ENCODE results near the gene GSTT2B. TPM values are rescaled to one million over a fixed set of nuclear protein-coding genes. Genes with fewer than 3 reads are reported as not detected.
"Not testable (repeated sequence)": the region's sequence is repeated elsewhere in the genome, so short reads cannot be mapped to it uniquely, and the experiment has no call there.

GSTT2B gene
- total and polyA plus RNA-seq, 2 experiments from 2014 or later, result 16.9 to 42.8 TPM

DNA sequence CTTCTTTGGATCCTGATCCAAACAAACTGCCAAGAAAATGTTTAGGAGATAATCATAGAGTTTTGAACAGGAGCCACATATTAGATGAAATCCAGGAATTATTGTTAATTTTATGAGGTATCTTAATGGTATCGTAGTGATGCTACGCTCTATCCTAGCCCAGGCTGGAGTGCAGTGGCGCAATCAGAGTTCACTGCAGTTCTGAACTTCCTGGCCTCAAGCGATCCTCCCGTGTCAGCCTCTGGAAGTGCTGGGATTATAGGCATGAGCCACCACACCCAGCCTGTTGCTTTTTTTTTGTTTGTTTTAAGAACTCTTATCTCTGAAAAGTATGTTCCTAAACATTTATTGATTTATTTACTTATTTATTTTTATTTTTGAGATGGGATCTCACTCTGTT is 41.9 kb upstream of the GSTT2B start:
- no peak overlapping the region for H3K4me3 ChIP-seq
- no peaks in the 10 kb centered on the region for H3K9me3 ChIP-seq (ENCODE audit: low read depth)
- H3K27ac ChIP-seq, result no peak overlapping the region
- no peaks in the 10 kb centered on the region for H3K4me1 ChIP-seq (ENCODE audit: low read depth)
- H3K27me3 ChIP-seq, result no peaks in the 10 kb centered on the region
- DNase-seq (ENCODE audit: low read depth in 1 of 2, low spot score in 1 of 2), result no peak
- TF ChIP-seq, protein P1, sequence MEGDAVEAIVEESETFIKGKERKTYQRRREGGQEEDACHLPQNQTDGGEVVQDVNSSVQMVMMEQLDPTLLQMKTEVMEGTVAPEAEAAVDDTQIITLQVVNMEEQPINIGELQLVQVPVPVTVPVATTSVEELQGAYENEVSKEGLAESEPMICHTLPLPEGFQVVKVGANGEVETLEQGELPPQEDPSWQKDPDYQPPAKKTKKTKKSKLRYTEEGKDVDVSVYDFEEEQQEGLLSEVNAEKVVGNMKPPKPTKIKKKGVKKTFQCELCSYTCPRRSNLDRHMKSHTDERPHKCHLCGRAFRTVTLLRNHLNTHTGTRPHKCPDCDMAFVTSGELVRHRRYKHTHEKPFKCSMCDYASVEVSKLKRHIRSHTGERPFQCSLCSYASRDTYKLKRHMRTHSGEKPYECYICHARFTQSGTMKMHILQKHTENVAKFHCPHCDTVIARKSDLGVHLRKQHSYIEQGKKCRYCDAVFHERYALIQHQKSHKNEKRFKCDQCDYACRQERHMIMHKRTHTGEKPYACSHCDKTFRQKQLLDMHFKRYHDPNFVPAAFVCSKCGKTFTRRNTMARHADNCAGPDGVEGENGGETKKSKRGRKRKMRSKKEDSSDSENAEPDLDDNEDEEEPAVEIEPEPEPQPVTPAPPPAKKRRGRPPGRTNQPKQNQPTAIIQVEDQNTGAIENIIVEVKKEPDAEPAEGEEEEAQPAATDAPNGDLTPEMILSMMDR (IDR thresholded peaks at IDR 0.05; ENCODE audit: low read depth, low read length), result no peak
- no peaks in the 10 kb centered on the region for H3K36me3 ChIP-seq

GRCh38 chr22:24002272-24002671 is 41.3 kb upstream of the GSTT2B start:
- Histone ChIP-seq H3K27me3 (no peaks in the 10 kb centered on the region), H3K4me3 (no peak overlapping the region), H3K36me3 (no peaks in the 10 kb centered on the region), H3K4me1 (ENCODE audit: low read depth) (no peaks in the 10 kb centered on the region), H3K27ac (no peak overlapping the region), H3K9me3 (ENCODE audit: low read depth) (no peaks in the 10 kb centered on the region)
- DNase-seq (ENCODE audit: low read depth in 1 of 2, low spot score in 1 of 2), result no peak
- TF ChIP-seq, protein P1 (IDR thresholded peaks at IDR 0.05; ENCODE audit: low read depth, low read length), result no peak

DNA sequence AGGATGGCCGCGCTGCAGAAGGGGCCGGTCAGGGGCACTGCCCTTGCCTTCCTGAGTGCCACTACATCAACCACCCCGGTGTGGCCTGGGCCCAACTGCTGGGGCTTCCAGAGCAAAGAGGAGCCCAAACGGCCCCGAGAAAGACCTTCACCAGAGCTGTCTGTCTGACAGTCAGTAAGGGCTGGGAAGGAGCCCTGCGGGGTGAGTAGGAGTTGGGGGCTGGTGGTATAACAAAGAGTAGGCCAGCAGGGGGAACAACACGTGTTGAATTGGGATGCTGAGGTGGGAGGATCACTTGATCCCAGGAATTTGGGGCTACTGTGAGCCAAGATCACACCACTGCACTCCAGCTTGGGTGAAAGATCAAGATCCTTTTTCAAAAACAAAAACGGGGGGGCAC is 40.3 kb upstream of the GSTT2B start:
- no peaks in the 10 kb centered on the region for H3K4me1 ChIP-seq (ENCODE audit: low read depth)
- H3K9me3 ChIP-seq (ENCODE audit: low read depth), result no peaks in the 10 kb centered on the region
- H3K36me3 ChIP-seq, result no peaks in the 10 kb centered on the region
- no peak for DNase-seq (ENCODE audit: low read depth in 1 of 2, low spot score in 1 of 2)
- H3K27ac ChIP-seq, result no peak overlapping the region
- no peak overlapping the region for H3K4me3 ChIP-seq
- no peaks in the 10 kb centered on the region for H3K27me3 ChIP-seq
- TF ChIP-seq, protein P1 (IDR thresholded peaks at IDR 0.05; ENCODE audit: low read depth, low read length), result no peak

DNA sequence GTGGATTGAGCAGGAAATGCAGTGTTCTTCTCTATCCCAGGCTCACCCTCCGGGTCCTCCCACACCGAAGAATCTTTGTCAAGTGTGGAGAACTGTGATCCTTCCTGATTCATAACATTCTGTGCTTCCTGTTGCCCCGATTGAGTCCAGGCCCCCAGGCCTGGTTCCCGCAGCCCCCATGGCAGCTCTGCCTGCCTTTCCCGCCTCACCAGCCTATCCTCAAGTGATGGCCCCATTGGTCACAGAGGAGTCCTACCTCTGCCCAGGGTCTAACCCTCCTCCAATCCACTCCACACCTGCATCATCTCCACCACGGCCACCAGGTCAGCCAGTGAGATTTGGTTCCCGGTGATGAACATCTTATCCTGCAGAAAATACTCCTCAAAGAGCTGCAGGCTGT is 38.8 kb upstream of the GSTT2B start:
- not testable (repeated sequence) for H3K27me3 ChIP-seq; DNase-seq (ENCODE audit: low read depth in 1 of 2, low spot score in 1 of 2); H3K4me1 ChIP-seq (ENCODE audit: low read depth); H3K36me3 ChIP-seq; H3K27ac ChIP-seq; H3K4me3 ChIP-seq; H3K9me3 ChIP-seq (ENCODE audit: low read depth)

DNA sequence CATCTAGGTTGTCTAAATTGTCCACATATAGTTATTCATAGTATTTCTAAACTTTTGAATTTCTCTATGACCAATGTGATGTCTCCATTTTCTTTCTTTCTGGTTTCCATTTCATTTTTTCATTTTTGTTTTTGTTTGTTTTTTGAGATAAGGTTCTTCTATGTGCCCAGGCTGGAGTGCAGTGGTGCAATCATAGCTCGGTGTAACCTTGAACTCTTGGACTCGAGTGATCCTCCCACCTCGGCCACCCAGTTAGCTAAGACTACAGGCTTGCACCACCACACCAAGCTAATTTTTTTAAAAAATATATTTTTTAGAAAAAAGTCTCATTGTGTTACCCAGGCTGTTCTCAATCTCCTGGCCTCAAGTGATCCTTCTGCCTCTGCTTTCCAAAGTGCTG is 36.1 kb upstream of the GSTT2B start:
- H3K4me3 ChIP-seq, result no peak overlapping the region
- no peaks in the 10 kb centered on the region for H3K27me3 ChIP-seq
- no peaks in the 10 kb centered on the region for H3K4me1 ChIP-seq (ENCODE audit: low read depth)
- TF ChIP-seq, protein P1 (IDR thresholded peaks at IDR 0.05; ENCODE audit: low read depth, low read length), result no peak
- no peaks in the 10 kb centered on the region for H3K36me3 ChIP-seq
- no peak for DNase-seq (ENCODE audit: low read depth in 1 of 2, low spot score in 1 of 2)
- no peaks in the 10 kb centered on the region for H3K9me3 ChIP-seq (ENCODE audit: low read depth)
- H3K27ac ChIP-seq, result no peak overlapping the region

GRCh38 chr22:23993581-23994177 is 32.7 kb upstream of the GSTT2B start:
- H3K36me3 ChIP-seq; H3K4me3 ChIP-seq; H3K9me3 ChIP-seq (ENCODE audit: low read depth); H3K27ac ChIP-seq; H3K4me1 ChIP-seq (ENCODE audit: low read depth); DNase-seq (ENCODE audit: low read depth in 1 of 2, low spot score in 1 of 2); H3K27me3 ChIP-seq: not testable (repeated sequence)

DNA sequence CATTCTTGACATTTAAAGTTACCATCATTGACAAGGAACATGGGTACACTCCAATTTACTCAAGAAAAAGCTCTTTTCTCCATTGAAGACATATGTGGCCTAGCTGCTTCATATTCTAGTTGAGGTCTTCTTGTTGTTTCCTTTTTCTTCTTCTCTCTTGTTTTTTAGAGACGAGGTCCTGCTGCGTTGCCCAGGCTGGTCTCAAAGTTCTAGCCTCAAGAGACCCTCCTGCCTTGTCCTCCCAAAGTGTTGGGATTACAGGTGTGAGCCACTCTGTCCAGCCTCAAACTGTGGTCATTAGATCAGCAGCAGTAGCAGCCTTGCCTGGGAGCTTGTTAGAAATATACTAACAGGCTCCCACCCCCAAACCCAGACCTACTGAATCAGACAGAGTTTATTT is 32.1 kb upstream of the GSTT2B start:
- not testable (repeated sequence) for H3K4me3 ChIP-seq; H3K4me1 ChIP-seq (ENCODE audit: low read depth); DNase-seq (ENCODE audit: low read depth in 1 of 2, low spot score in 1 of 2); H3K36me3 ChIP-seq; H3K27ac ChIP-seq; H3K9me3 ChIP-seq (ENCODE audit: low read depth); H3K27me3 ChIP-seq

DNA sequence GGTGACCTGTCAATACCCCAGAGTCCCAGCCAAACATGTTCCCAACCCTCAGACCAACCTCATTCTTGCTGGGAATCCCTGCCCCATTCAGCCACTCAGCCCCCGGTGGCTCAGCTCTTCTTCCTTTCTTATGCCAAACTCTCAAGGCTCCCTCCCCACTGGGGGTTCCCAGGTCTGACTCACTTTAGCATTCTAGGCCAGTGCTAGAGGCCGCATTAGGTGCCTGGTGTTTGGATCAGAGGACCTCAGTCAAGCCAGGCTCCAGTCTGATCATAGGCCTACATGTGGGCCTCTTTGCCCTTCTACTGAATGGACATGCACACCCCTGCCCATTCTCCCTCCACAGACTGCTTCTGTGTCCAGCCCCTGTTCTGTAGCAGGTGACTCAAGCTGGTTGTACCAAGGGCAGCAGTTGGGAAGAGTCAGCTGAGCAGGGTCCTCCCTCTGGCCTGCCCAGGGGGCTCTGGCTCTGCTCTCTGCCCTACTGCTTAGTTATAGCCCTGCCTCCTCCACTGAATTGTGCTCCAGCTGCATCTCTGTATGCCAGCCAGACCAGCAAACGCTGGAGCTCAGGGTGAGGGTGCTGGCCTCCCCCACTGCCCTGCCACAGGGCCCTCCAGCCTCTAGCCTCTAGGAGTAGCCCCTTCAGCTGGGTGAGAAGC is 28.7 kb upstream of the GSTT2B start:
- not testable (repeated sequence) for H3K36me3 ChIP-seq; H3K4me1 ChIP-seq (ENCODE audit: low read depth); H3K9me3 ChIP-seq (ENCODE audit: low read depth); H3K4me3 ChIP-seq; H3K27ac ChIP-seq; DNase-seq (ENCODE audit: low read depth in 1 of 2, low spot score in 1 of 2); H3K27me3 ChIP-seq

GRCh38 chr22:23986538-23987178 is 25.7 kb upstream of the GSTT2B start:
- not testable (repeated sequence) for H3K27ac ChIP-seq; H3K36me3 ChIP-seq; H3K27me3 ChIP-seq; H3K4me1 ChIP-seq (ENCODE audit: low read depth); H3K9me3 ChIP-seq (ENCODE audit: low read depth); H3K4me3 ChIP-seq; DNase-seq (ENCODE audit: low read depth in 1 of 2, low spot score in 1 of 2)

GRCh38 chr22:23986089-23986488 is 25.1 kb upstream of the GSTT2B start:
- DNase-seq (ENCODE audit: low read depth in 1 of 2, low spot score in 1 of 2); H3K27me3 ChIP-seq; H3K4me1 ChIP-seq (ENCODE audit: low read depth); H3K36me3 ChIP-seq; H3K4me3 ChIP-seq; H3K27ac ChIP-seq; H3K9me3 ChIP-seq (ENCODE audit: low read depth): not testable (repeated sequence)
